HEK293T (cell line): ENCODE measurements around the gene GK2.

Experiments
- CTCF ChIA-PET: fragments of 350-600 bp; formaldehyde crosslinking; extraction: SDS; loops from one replicate; lab custom pipeline; 2021; ENCODE audit warnings: antibody characterized with exemption, inconsistent platforms; lab: Yijun Ruan, JAX
- POLR2A ChIA-PET: fragments of 350-600 bp; formaldehyde crosslinking; extraction: SDS; loops from one replicate; lab custom pipeline; 2020; ENCODE audit warnings: antibody characterized with exemption, inconsistent platforms; lab: Yijun Ruan, JAX
- DNase-seq: peaks from one replicate; pipeline ENCODE4 v3.0.0; 2012; ENCODE audit warnings: mixed read lengths; ENCODE audit errors: extremely low spot score
- ARNT ChIP-seq: fragments of 450-650 bp; IDR thresholded peaks from 2 replicates; pipeline ENCODE4 v1.6.1; 2017; ENCODE audit warnings: mild to moderate bottlenecking
- BHLHE40 ChIP-seq: fragments of 450-650 bp; IDR thresholded peaks from 2 replicates; pipeline ENCODE4 v1.6.1; 2016; ENCODE audit warnings: mild to moderate bottlenecking, moderate library complexity, borderline replicate concordance
- CTBP1 ChIP-seq: fragments of 450-650 bp; IDR thresholded peaks from 2 replicates; pipeline ENCODE4 v1.6.1; 2016; ENCODE audit warnings: borderline replicate concordance
- ELF4 ChIP-seq: fragments of 450-650 bp; IDR thresholded peaks from 2 replicates; pipeline ENCODE4 v1.6.1; 2017; ENCODE audit warnings: antibody characterized with exemption
- FOXA1 ChIP-seq: fragments of 450-650 bp; IDR thresholded peaks from 2 replicates; pipeline ENCODE4 v1.6.1; 2016; ENCODE audit warnings: mild to moderate bottlenecking
- FOXK2 ChIP-seq: fragments of 450-650 bp; IDR thresholded peaks from 2 replicates; pipeline ENCODE4 v1.6.1; 2016; ENCODE audit warnings: mild to moderate bottlenecking
- FOXM1 ChIP-seq: fragments of 450-650 bp; IDR thresholded peaks from 2 replicates; pipeline ENCODE4 v1.6.1; 2017; ENCODE audit warnings: mild to moderate bottlenecking, borderline replicate concordance
- HDGF ChIP-seq: fragments of 450-650 bp; IDR thresholded peaks from 2 replicates; pipeline ENCODE4 v1.6.1; 2017; ENCODE audit warnings: antibody characterized with exemption, borderline replicate concordance
- L3MBTL2 ChIP-seq: fragments of 450-650 bp; conservative IDR thresholded peaks from 2 replicates; pipeline ENCODE4 v1.6.1; 2016; ENCODE audit warnings: mild to moderate bottlenecking
- LEF1 ChIP-seq: fragments of 450-650 bp; IDR thresholded peaks from 2 replicates; pipeline ENCODE4 v1.6.1; 2017; ENCODE audit warnings: mild to moderate bottlenecking, borderline replicate concordance
- NFRKB ChIP-seq: fragments of 450-650 bp; IDR thresholded peaks from 2 replicates; pipeline ENCODE4 v1.6.1; 2016; ENCODE audit warnings: mild to moderate bottlenecking, moderate library complexity
- SP1 ChIP-seq: fragments of 450-650 bp; IDR thresholded peaks from 2 replicates; pipeline ENCODE4 v1.6.1; 2017
- SUZ12 ChIP-seq: fragments of 450-650 bp; IDR thresholded peaks from 2 replicates; pipeline ENCODE4 v1.6.1; 2016; ENCODE audit warnings: mild to moderate bottlenecking
- TARDBP ChIP-seq: fragments of 450-650 bp; IDR thresholded peaks from 2 replicates; pipeline ENCODE4 v1.6.1; 2016
- ZNF384 ChIP-seq: fragments of 450-650 bp; IDR thresholded peaks from 2 replicates; pipeline ENCODE4 v1.6.1; 2016
- TF ChIP-seq, protein P1 (sequence below): fragments of 450-650 bp; IDR thresholded peaks from 2 replicates; pipeline ENCODE4 v1.6.1; 2016

GK2 gene

DNA sequence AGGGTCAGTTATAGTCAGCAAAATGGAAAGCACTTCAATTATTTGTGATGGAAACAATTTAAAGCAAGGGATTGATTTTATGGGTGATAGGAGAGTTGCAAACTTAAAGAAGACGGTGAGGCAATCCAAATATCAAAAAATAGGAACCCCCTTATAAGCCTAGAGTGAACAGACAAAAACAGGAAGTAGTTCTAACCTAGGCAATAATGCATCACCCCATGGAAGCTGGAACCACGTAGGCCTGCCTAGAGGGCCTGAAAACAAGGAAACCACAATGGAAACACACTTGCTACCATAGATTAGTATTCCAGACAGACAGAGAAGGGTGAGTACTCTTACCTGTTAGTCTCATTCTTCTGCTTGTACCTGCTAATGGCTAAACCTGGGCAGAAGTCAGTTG is 13.5 kb upstream of the GK2 start:
- no peak for TF ChIP-seq TARDBP
- TF ChIP-seq SP1, result no peak
- no peak for TF ChIP-seq HDGF
- no peak for TF ChIP-seq FOXK2
- CTCF ChIA-PET, result no interaction called here
- DNase-seq, result no peak
- POLR2A ChIA-PET, result no interaction called here

- TF ChIP-seq CTBP1 (no peak), NFRKB (no peak), SUZ12 (no peak), LEF1 (no peak), L3MBTL2 (no peak), FOXK2 (no peak), BHLHE40 (no peak), FOXM1 (no peak), ZNF384 (no peak), ELF4 (no peak), ARNT (no peak), FOXA1 (no peak), TARDBP (no peak), SP1 (no peak), HDGF (no peak)
- TF ChIP-seq, protein P1, sequence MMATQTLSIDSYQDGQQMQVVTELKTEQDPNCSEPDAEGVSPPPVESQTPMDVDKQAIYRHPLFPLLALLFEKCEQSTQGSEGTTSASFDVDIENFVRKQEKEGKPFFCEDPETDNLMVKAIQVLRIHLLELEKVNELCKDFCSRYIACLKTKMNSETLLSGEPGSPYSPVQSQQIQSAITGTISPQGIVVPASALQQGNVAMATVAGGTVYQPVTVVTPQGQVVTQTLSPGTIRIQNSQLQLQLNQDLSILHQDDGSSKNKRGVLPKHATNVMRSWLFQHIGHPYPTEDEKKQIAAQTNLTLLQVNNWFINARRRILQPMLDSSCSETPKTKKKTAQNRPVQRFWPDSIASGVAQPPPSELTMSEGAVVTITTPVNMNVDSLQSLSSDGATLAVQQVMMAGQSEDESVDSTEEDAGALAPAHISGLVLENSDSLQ, result no peak
- ChIA-PET POLR2A (no interaction called here), CTCF (no interaction called here)
- no peak for DNase-seq
These were observed 5.9 kb upstream of the GK2 start for GRCh38 chr4:79413886-79414285.

DNA sequence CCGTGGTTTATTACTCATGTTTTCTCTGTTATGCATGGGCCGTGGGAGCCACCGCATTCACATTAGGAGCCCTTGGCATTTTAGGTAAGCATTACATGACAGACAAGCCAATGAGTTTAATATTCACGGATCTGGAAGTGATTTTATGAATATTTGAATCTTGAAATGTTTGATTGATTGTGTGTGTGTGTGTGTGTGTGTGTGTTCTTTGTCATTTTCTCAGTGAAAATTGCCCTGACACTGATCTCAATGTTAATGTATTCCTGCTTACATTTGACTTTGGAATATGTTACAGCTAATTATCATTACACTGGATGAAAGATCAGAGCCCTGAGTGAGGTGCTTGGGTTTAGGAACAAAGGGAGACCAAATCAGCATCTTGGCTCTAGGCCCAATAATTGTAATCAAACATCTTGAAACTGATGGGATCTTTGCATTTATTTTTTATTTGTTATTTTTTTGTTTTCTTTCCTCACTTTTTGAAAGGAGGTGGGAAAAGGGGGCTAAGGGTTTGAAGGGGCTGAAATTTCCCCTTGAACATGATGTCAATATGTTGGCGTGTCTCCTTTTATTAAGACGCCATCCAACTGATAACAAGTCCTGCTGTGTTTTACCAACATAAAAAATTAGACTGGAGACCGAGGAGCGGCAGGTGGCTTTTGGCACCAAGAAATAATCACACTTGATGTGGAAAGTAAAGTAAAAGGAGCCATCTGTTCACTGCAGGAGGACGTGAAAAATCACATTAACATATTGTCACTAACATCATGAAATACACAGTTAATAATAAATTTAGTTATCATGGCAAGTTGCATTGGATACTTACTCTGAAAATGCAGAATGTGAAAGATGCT is 5.2 kb upstream of the GK2 start:
- ChIA-PET POLR2A (no interaction called here), CTCF (no interaction called here)
- TF ChIP-seq FOXA1 (no peak), ZNF384 (no peak), BHLHE40 (no peak), SUZ12 (no peak), FOXK2 (no peak)
- DNase-seq, result no peak

- ChIA-PET CTCF (no interaction called here), POLR2A (no interaction called here)
- TF ChIP-seq TARDBP (no peak), FOXA1 (no peak), SP1 (no peak), LEF1 (no peak), BHLHE40 (no peak), L3MBTL2 (no peak), CTBP1 (no peak), FOXK2 (no peak), SUZ12 (no peak), ELF4 (no peak), NFRKB (no peak), FOXM1 (no peak), ARNT (no peak), HDGF (no peak), ZNF384 (no peak)
- TF ChIP-seq, protein P1, result no peak
- no peak for DNase-seq
These were observed 3.4 kb downstream of the GK2 start for GRCh38 chr4:79404666-79405065.

GRCh38 chr4:79403356-79403755 is 4.7 kb downstream of the GK2 start:
- no peak for TF ChIP-seq SP1
- TF ChIP-seq BHLHE40, result no peak
- no peak for TF ChIP-seq ELF4
- TF ChIP-seq NFRKB, result no peak
- TF ChIP-seq TARDBP, result no peak
- no peak for TF ChIP-seq L3MBTL2
- TF ChIP-seq SUZ12, result no peak
- TF ChIP-seq, protein P1, result no peak
- TF ChIP-seq FOXM1, result no peak
- no peak for TF ChIP-seq ZNF384
- no peak for TF ChIP-seq ARNT
- no peak for TF ChIP-seq HDGF
- TF ChIP-seq FOXK2, result no peak
- DNase-seq, result no peak
- POLR2A ChIA-PET, result no interaction called here
- CTCF ChIA-PET, result no interaction called here

- CTCF ChIA-PET, result no interaction called here
- DNase-seq, result no peak
- POLR2A ChIA-PET, result no interaction called here
- TF ChIP-seq BHLHE40 (no peak), FOXK2 (no peak), SUZ12 (no peak), ZNF384 (no peak), FOXA1 (no peak), ARNT (no peak)
These were observed 5.6 kb downstream of the GK2 start for GRCh38 chr4:79402332-79402851.
